IMR-90 (cell line): Measurements from ENCODE around the gene ST8SIA2. TPM values are rescaled to one million over a fixed set of nuclear protein-coding genes. Genes with fewer than 3 reads are reported as not detected.

Source experiments
- ATAC-seq: fragments of 200-7000 bp; cut with Tn5 transposase; 2 replicates; pipeline ENCODE4 v1.9.1; 2020; ENCODE audit warnings: low read depth, mild to moderate bottlenecking, moderate library complexity
- BruUV-seq: library from RNA; stranded (reverse); fragments of 400-500 nt; replicated peaks from 2 replicates; lab custom pipeline; 2021; lab: Mats Ljungman, UMichigan
- CTCF ChIA-PET: fragments of 300-600 bp; formaldehyde crosslinking; extraction: SDS; loops from one replicate; lab custom pipeline; 2021; ENCODE audit warnings: antibody characterized with exemption; lab: Yijun Ruan, JAX
- POLR2A ChIA-PET: fragments of 300-600 bp; sonication (Branson Sonifier 250); formaldehyde crosslinking; loops from one replicate; lab custom pipeline; 2022; ENCODE audit warnings: antibody characterized with exemption; ENCODE audit not compliant: unreplicated experiment; lab: Charles Lee
- DNase-seq: peaks from one replicate; pipeline ENCODE4 v3.0.0; 2013
- H2AFZ ChIP-seq: replicated peaks from 2 replicates; pipeline ENCODE3; 2013; ENCODE audit warnings: low read length, mild to moderate bottlenecking; ENCODE audit not compliant: poor library complexity
- H2AK5ac ChIP-seq: 2 replicates; pipeline ENCODE4 v1.6.1; 2013; ENCODE audit warnings: low read depth, low read length, inconsistent platforms
- H2AK9ac ChIP-seq: replicated peaks from 2 replicates; pipeline ENCODE3; 2013; ENCODE audit warnings: mild to moderate bottlenecking, low read depth, low read length, moderate library complexity; ENCODE audit not compliant: poor library complexity
- H2BK120ac ChIP-seq: 2 replicates; pipeline ENCODE4 v1.6.1; 2013; ENCODE audit warnings: low read depth, low read length, inconsistent platforms
- H2BK15ac ChIP-seq: 3 replicates; pipeline ENCODE4 v1.6.1; 2013; ENCODE audit warnings: low read depth, low read length, inconsistent platforms
- H2BK20ac ChIP-seq: 2 replicates; pipeline ENCODE4 v1.6.1; 2013; ENCODE audit warnings: low read depth, mild to moderate bottlenecking, inconsistent platforms, low read length, moderate library complexity
- H2BK5ac ChIP-seq: 2 replicates; pipeline ENCODE4 v1.6.1; 2013; ENCODE audit warnings: mild to moderate bottlenecking, low read depth, low read length, inconsistent platforms; ENCODE audit not compliant: poor library complexity, severe bottlenecking
- H3K14ac ChIP-seq: replicated peaks from 2 replicates; pipeline ENCODE4 v1.6.1; 2013; ENCODE audit warnings: low read depth, low read length, inconsistent platforms
- H3K18ac ChIP-seq: 2 replicates; pipeline ENCODE4 v1.6.1; 2013; ENCODE audit warnings: low read depth, low read length, control low read depth
- H3K23ac ChIP-seq: 2 replicates; pipeline ENCODE4 v1.6.1; 2013; ENCODE audit warnings: low read depth, low read length, inconsistent platforms
- H3K27ac ChIP-seq: 2 replicates; pipeline ENCODE4 v1.5.1; 2013; ENCODE audit warnings: mild to moderate bottlenecking, control low read depth, low read length; ENCODE audit not compliant: insufficient read depth
- H3K27me3 ChIP-seq: 2 replicates; pipeline ENCODE4 v1.6.1; 2013; ENCODE audit warnings: low read length; ENCODE audit not compliant: control insufficient read depth, insufficient read depth
- H3K36me3 ChIP-seq: 2 replicates; pipeline ENCODE4 v1.6.1; 2013; ENCODE audit warnings: low read length, mixed read lengths; ENCODE audit not compliant: control insufficient read depth, insufficient read depth
- H3K4ac ChIP-seq: 2 replicates; pipeline ENCODE4 v1.6.1; 2013; ENCODE audit warnings: low read depth, low read length, inconsistent platforms
- H3K4me1 ChIP-seq: 2 replicates; pipeline ENCODE4 v1.6.1; 2013; ENCODE audit warnings: low read length, mixed read lengths; ENCODE audit not compliant: control insufficient read depth, insufficient read depth
- H3K4me2 ChIP-seq: 2 replicates; pipeline ENCODE4 v1.6.1; 2013; ENCODE audit warnings: low read depth, mild to moderate bottlenecking, control low read depth, low read length, moderate library complexity
- H3K4me3 ChIP-seq: 2 replicates; pipeline ENCODE4 v1.5.1; 2013; ENCODE audit warnings: low read depth, mild to moderate bottlenecking, control low read depth, low read length, moderate library complexity; ENCODE audit not compliant: insufficient read depth
- H3K56ac ChIP-seq: 2 replicates; pipeline ENCODE4 v1.6.1; 2013; ENCODE audit warnings: low read length, inconsistent platforms; ENCODE audit not compliant: insufficient read depth; ENCODE audit errors: extremely low read depth
- H3K79me1 ChIP-seq, 2 experiments: 2 replicates each; pipeline ENCODE4 v1.6.1; 2013; ENCODE audit warnings: low read length in 2 of 2, inconsistent platforms in 1 of 2, low read depth in 1 of 2
- H3K9ac ChIP-seq: 2 replicates; pipeline ENCODE4 v1.6.1; 2013; ENCODE audit warnings: low read depth, low read length, control low read depth
- H3K9me1 ChIP-seq: 2 replicates; pipeline ENCODE4 v1.6.1; 2013; ENCODE audit warnings: low read length, inconsistent platforms; ENCODE audit not compliant: insufficient read depth
- H3K9me3 ChIP-seq: 2 replicates; pipeline ENCODE4 v1.6.1; 2013; ENCODE audit warnings: low read length; ENCODE audit not compliant: control insufficient read depth, insufficient read depth
- H4K20me1 ChIP-seq: 2 replicates; pipeline ENCODE4 v1.6.1; 2013; ENCODE audit warnings: low read length, inconsistent platforms; ENCODE audit not compliant: insufficient read depth
- H4K5ac ChIP-seq: 2 replicates; pipeline ENCODE4 v1.6.1; 2013; ENCODE audit warnings: mild to moderate bottlenecking, low read depth, low read length, control low read depth
- H4K8ac ChIP-seq, 2 experiments: 2 replicates each; pipeline ENCODE4 v1.6.1; 2013; ENCODE audit warnings: low read depth in 2 of 2, low read length in 2 of 2, control low read depth in 1 of 2, inconsistent platforms in 1 of 2
- H4K91ac ChIP-seq: 2 replicates; pipeline ENCODE4 v1.6.1; 2013; ENCODE audit warnings: low read depth, low read length, inconsistent platforms; ENCODE audit not compliant: insufficient read depth
- ELK1 ChIP-seq: fragments of 150-350 bp; IDR thresholded peaks from 2 replicates; pipeline ENCODE4 v1.6.1; 2016; ENCODE audit warnings: low read depth, mild to moderate bottlenecking, low read length, moderate library complexity, borderline replicate concordance
- MAFK ChIP-seq: IDR thresholded peaks from 2 replicates; pipeline ENCODE4 v1.6.1; 2012; ENCODE audit warnings: low read depth, low read length, improper control_type of control experiment
- NFE2L2 ChIP-seq: fragments of 150-350 bp; IDR thresholded peaks from 2 replicates; pipeline ENCODE4 v1.6.1; 2016; ENCODE audit warnings: low read depth, mild to moderate bottlenecking, low read length
- WGBS, 2 experiments: methylation state at CpG; one replicate each; pipeline versions ENCODE4 v1.1.5 to v1.1.7; 2013; ENCODE audit warnings: missing lambda C conversion rate in 2 of 2; ENCODE audit not compliant: insufficient read length in 1 of 2; ENCODE audit errors: extremely low coverage in 2 of 2; 5-methylcytosine and 5-hydroxymethylcytosine counted together
- dilution Hi-C: fragments of 300-500 bp; cut with HindIII; formaldehyde crosslinking; loops from one replicate; pipeline ENCODE4 v1.14.3; 2018; ENCODE audit warnings: low sequenced_read_pairs; ENCODE audit not compliant: unreplicated experiment
- in situ Hi-C: fragments of 300-500 bp; cut with MboI; formaldehyde crosslinking; loops from 3 replicates; pipeline ENCODE4 v1.14.3; 2019; ENCODE audit warnings: low sequenced_read_pairs, inconsistent platforms, mixed read lengths
- intact Hi-C: fragments of 100-400 bp; cut with micrococcal nuclease; formaldehyde crosslinking; loops from 2 replicates; pipeline ENCODE4 v1.10.0; 2022
- polyA plus RNA-seq, 3 experiments: library from polyadenylated mRNA; depleted of rRNA; stranded (reverse); fragments of >200 nt; gene quantifications; 2 replicates each; pipeline ENCODE4 v1.2.3, GENCODE V29; 2012; ENCODE audit warnings: low replicate concordance in 1 of 3
- total RNA-seq: library from RNA; depleted of rRNA; stranded (reverse); fragments of >200 nt; gene quantifications from 2 replicates; pipeline ENCODE4 v1.2.3, GENCODE V29; 2012

The ST8SIA2 gene
- total and polyA plus RNA-seq, 2 of the 4 experiments (the other 2 are of a cell fraction) = not detected

DNA sequence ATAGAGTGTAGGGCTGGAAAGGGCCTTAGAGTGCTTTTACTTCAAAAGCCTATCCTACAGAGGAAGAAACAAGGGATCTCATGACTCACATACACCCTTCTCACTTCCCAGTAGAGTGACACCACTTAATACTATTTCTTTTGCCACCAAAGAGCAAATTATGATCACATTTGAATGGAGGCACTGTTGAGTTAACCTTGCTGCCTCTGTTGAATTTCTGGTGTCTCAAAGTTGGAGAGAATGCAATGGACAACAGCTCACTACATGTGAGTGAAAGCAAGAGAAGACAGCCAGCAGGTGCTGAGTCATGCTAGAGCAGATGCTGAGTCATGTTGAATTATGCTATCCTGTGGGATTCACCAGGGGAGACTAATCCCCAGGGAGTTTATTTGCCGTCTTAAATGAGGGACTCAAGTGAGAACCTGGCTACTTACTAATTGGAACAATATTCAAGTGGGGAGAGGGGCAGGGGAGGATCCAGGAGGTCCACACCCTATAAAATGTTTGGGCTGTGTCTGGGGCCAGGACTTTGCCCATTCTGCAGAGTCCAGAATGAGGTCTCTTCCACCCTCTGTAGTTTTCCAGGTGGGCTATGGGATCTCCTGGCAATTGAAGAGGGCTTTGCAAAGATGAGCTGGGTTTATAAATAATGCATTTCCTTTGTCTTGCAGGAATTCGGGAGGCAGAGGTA, 35.8 kb downstream of the ST8SIA2 start:
- Histone ChIP-seq H3K56ac (no peak overlapping the region), H2AK5ac (no peak overlapping the region), H3K27me3 (no peaks in the 10 kb centered on the region), H3K23ac (no peak overlapping the region), H3K27ac (no peak overlapping the region), H3K4me2 (no peak overlapping the region), H3K9ac (no peak overlapping the region), H2BK15ac (no peak overlapping the region), H2AK9ac (no peak overlapping the region), H3K79me1 (no peaks in the 10 kb centered on the region), H4K91ac (no peak overlapping the region), H3K4me1 (no peaks in the 10 kb centered on the region), H2BK20ac (no peak overlapping the region), H3K4me3 (no peak overlapping the region), H4K20me1 (no peaks in the 10 kb centered on the region), H3K18ac (no peak overlapping the region), H3K9me1 (no peaks in the 10 kb centered on the region), H2AFZ (no peak overlapping the region), H3K36me3 (no peaks in the 10 kb centered on the region), H4K5ac (no peak overlapping the region), H2BK120ac (no peak overlapping the region), H3K9me3 (no peaks in the 10 kb centered on the region; the same call in 1 of the 2 replicates), H4K8ac (no peak overlapping the region), H3K14ac (no peak overlapping the region), H2BK5ac (no peak overlapping the region), H3K4ac (no peak overlapping the region)
- TF ChIP-seq MAFK = peak; percentile 78
- TF ChIP-seq ELK1 = no peak
- TF ChIP-seq NFE2L2 = peak; percentile 89
- dilution Hi-C loops = no loop called here
- BruUV-seq = no TSS peak
- POLR2A ChIA-PET = no interaction called here
- in situ Hi-C loops = no loop called here
- CTCF ChIA-PET = no interaction called here
- ATAC-seq (no peak), DNase-seq (peak; percentile 61)
- 20% methylated on average over 2 of the region's 2 CpGs; no CpG with 5 or more reads in 1 of the 2 experiments for WGBS, 2 experiments
- intact Hi-C loops = no loop called here
